OCI-LY7 (cell line): ENCODE data around the gene GPR84. TPM values are rescaled to one million over a fixed set of nuclear protein-coding genes. Genes with fewer than 3 reads are reported as not detected.

ENCODE experiments used
- BruUV-seq: library from RNA; stranded (reverse); fragments of 400-500 nt; replicated peaks from 2 replicates; lab custom pipeline; 2021; lab: Mats Ljungman, UMichigan
- CTCF ChIA-PET: fragments of 300-600 bp; sonication (Branson Sonifier 250); formaldehyde crosslinking; loops from one replicate; lab custom pipeline; 2022; ENCODE audit warnings: antibody characterized with exemption; ENCODE audit not compliant: unreplicated experiment; lab: Charles Lee
- POLR2A ChIA-PET: fragments of 300-600 bp; sonication (Branson Sonifier 250); formaldehyde crosslinking; loops from one replicate; lab custom pipeline; 2022; ENCODE audit warnings: antibody characterized with exemption; lab: Charles Lee
- DNase-seq: peaks from one replicate; pipeline ENCODE4 v3.0.0-alpha.2; 2015; ENCODE audit warnings: low spot score
- H2AFZ ChIP-seq: fragments of 200-600 bp; sonication (generic), shearing (Covaris generic); 2 replicates; pipeline ENCODE4 v1.6.1; 2014; ENCODE audit warnings: mild to moderate bottlenecking, antibody characterized with exemption, low read length, moderate library complexity
- H3K27ac ChIP-seq: fragments of 200-600 bp; sonication (generic); 2 replicates; pipeline ENCODE4 v1.5.1; 2014; ENCODE audit warnings: mixed run types, low read depth, mild to moderate bottlenecking, moderate library complexity, low read length, inconsistent platforms; ENCODE audit not compliant: poor library complexity, severe bottlenecking
- H3K36me3 ChIP-seq: fragments of 200-600 bp; sonication (generic); 2 replicates; pipeline ENCODE4 v1.6.1; 2014; ENCODE audit warnings: mild to moderate bottlenecking, antibody characterized with exemption, low read length, moderate library complexity, mixed read lengths; ENCODE audit not compliant: insufficient read depth
- H3K4me1 ChIP-seq: fragments of 200-600 bp; sonication (generic); 2 replicates; pipeline ENCODE4 v1.5.1; 2014; ENCODE audit warnings: mild to moderate bottlenecking, low read length; ENCODE audit not compliant: insufficient read depth, poor library complexity, severe bottlenecking
- H3K4me2 ChIP-seq: fragments of 200-600 bp; sonication (generic); 2 replicates; pipeline ENCODE4 v1.6.1; 2014; ENCODE audit warnings: mild to moderate bottlenecking, low read length
- H3K4me3 ChIP-seq: fragments of 200-600 bp; sonication (generic); 2 replicates; pipeline ENCODE4 v1.5.1; 2014; ENCODE audit warnings: mild to moderate bottlenecking, low read depth, low read length; ENCODE audit not compliant: poor library complexity, severe bottlenecking
- H3K79me2 ChIP-seq: fragments of 200-600 bp; sonication (generic); 2 replicates; pipeline ENCODE4 v1.6.1; 2016; ENCODE audit warnings: low read depth, mild to moderate bottlenecking, low read length, moderate library complexity, mixed read lengths; ENCODE audit not compliant: insufficient read depth
- H3K9me2 ChIP-seq: fragments of 200-600 bp; sonication (generic); 2 replicates; pipeline ENCODE4 v1.6.1; 2016; ENCODE audit warnings: mild to moderate bottlenecking, low read length, mixed read lengths; ENCODE audit not compliant: insufficient read depth
- H3K9me3 ChIP-seq: fragments of 200-600 bp; sonication (generic); 2 replicates; pipeline ENCODE4 v1.6.1; 2014; ENCODE audit warnings: mild to moderate bottlenecking, mixed run types, low read length, mixed read lengths
- H4K20me1 ChIP-seq: fragments of 200-600 bp; sonication (generic); 2 replicates; pipeline ENCODE4 v1.6.1; 2014; ENCODE audit warnings: mild to moderate bottlenecking, antibody characterized with exemption, low read length, moderate library complexity, mixed read lengths; ENCODE audit not compliant: insufficient read depth
- EZH2phosphoT487 ChIP-seq: fragments of 200-600 bp; sonication (generic); IDR thresholded peaks from 2 replicates; pipeline ENCODE4 v1.6.1; 2018; ENCODE audit warnings: low read depth, borderline replicate concordance, mild to moderate bottlenecking, mixed run types, antibody characterized with exemption, low read length, moderate library complexity, mixed read lengths
- intact Hi-C: fragments of 100-400 bp; cut with micrococcal nuclease; formaldehyde crosslinking; loops from one replicate; pipeline ENCODE4 v1.10.0; 2022; ENCODE audit not compliant: unreplicated experiment
- total RNA-seq, 2 experiments: library from RNA; depleted of rRNA in 1 of 2; stranded (reverse); fragments of >200 nt in 1 of 2; shearing (Covaris generic) in 1 of 2; gene quantifications; 2 replicates each; pipeline ENCODE4 v1.2.3, GENCODE V29; 2014 to 2022
- TF ChIP-seq, protein P1 (sequence below): fragments of 200-600 bp; sonication (generic); conservative IDR thresholded peaks from 2 replicates; pipeline ENCODE4 v1.5.1; 2014; ENCODE audit warnings: mild to moderate bottlenecking, antibody characterized with exemption, low read length, moderate library complexity, mixed read lengths

Gene GPR84
- total RNA-seq, 2 experiments from 2014 or later = 0.30 TPM; not detected in 1

DNA sequence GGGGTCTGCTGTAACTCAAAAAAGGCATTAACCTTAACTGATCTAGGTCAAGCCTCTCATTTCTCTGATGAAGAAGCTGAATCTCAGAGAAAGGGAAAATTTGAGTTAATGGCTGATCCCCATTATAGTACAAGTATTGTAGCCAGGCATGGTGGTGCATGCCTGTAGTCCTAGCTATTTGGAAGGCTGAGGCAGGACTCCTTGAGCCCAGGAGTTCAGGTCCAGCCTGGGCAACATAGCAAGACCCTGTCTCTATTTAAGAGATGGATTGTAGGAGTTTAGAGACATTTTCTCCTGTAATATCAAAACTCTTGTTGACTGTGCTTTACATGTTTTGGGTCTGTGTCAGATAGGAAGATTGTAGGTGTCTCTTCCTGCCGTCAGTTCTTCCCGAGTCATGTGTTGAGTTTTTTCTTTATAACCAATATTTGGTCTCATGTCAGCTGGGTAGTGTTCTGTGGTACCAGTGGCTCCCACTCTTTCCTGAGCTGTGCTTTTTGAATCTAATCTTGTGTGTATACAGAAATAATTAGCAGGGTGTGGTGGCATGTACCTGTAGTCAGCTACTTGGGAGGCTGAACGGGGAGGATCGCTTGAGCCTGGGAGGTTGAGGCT lies 30.8 kb downstream of the GPR84 start:
- TF ChIP-seq EZH2phosphoT487 = no peak
- TF ChIP-seq, protein P1, sequence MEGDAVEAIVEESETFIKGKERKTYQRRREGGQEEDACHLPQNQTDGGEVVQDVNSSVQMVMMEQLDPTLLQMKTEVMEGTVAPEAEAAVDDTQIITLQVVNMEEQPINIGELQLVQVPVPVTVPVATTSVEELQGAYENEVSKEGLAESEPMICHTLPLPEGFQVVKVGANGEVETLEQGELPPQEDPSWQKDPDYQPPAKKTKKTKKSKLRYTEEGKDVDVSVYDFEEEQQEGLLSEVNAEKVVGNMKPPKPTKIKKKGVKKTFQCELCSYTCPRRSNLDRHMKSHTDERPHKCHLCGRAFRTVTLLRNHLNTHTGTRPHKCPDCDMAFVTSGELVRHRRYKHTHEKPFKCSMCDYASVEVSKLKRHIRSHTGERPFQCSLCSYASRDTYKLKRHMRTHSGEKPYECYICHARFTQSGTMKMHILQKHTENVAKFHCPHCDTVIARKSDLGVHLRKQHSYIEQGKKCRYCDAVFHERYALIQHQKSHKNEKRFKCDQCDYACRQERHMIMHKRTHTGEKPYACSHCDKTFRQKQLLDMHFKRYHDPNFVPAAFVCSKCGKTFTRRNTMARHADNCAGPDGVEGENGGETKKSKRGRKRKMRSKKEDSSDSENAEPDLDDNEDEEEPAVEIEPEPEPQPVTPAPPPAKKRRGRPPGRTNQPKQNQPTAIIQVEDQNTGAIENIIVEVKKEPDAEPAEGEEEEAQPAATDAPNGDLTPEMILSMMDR = no peak
- no peak for DNase-seq
- intact Hi-C loops = no loop called here
- H3K4me1 ChIP-seq = peaks cover 22% of the 10 kb centered on the region
- POLR2A ChIA-PET = interaction anchor here (0.5 to 0.9 kb wide), 4 partner anchors 9 to 40 kb away, joined by 3 to 5 read pairs (median 4); partner anchors contain the start of gene COPZ1
- no peak overlapping the region for H3K4me3 ChIP-seq
- H3K79me2 ChIP-seq = 0 out of 2 replicates have a peak, but pooled peaks cover 4% of the 10 kb centered on the region
- no peak overlapping the region for H2AFZ ChIP-seq
- no TSS peak for BruUV-seq
- no peaks in the 10 kb centered on the region for H3K9me3 ChIP-seq
- H3K4me2 ChIP-seq = no peak overlapping the region
- CTCF ChIA-PET = interaction anchor here (1.0 kb wide), 1 partner anchor 9 kb away, joined by 3 read pairs; no protein-coding TSS in a partner anchor
- peaks cover 4% of the 10 kb centered on the region; the same call in 1 of the 2 replicates for H3K36me3 ChIP-seq
- 0 out of 2 replicates have a peak, but pooled peaks cover 12% of the 10 kb centered on the region for H4K20me1 ChIP-seq
- no peak overlapping the region for H3K27ac ChIP-seq
- no peaks in the 10 kb centered on the region for H3K9me2 ChIP-seq

DNA sequence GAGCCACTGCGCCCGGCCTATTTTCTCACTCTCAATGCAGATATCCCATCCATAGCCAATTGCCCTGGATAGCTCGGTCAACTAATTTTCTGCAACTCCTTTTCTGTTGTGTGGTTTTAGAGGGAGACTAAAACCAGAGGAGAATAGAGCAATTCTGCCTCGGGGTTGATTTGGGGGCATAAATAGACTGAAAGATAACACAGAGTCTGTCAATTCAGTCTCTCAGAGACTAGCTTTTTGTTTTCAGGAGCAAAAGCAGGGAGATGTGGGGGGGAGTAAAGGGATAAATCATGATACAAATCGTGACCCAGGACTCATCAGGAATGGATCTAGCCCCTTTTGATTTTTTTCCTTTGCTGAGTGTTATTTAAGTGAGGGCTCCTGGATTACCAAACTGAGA lies 32.8 kb downstream of the GPR84 start:
- no peak overlapping the region for H3K27ac ChIP-seq

More for the DNA sequence above, 32.8 kb downstream of the GPR84 start:
- Histone ChIP-seq H3K4me2 (no peak overlapping the region), H3K36me3 (peaks cover 4% of the 10 kb centered on the region; the same call in 1 of the 2 replicates), H2AFZ (no peak overlapping the region), H3K79me2 (peaks cover 7% of the 10 kb centered on the region; the same call in 1 of the 2 replicates), H4K20me1 (no peaks in the 10 kb centered on the region), H3K9me3 (no peaks in the 10 kb centered on the region), H3K4me3 (no peak overlapping the region), H3K4me1 (peaks cover 22% of the 10 kb centered on the region), H3K9me2 (no peaks in the 10 kb centered on the region)
- intact Hi-C loops = no loop called here
- ChIA-PET CTCF (no interaction called here), POLR2A (no interaction called here)
- BruUV-seq = no TSS peak
- DNase-seq = no peak
- TF ChIP-seq, protein P1 = no peak
- no peak for TF ChIP-seq EZH2phosphoT487
